ENCODE results near the gene UTP3. TPM values are rescaled to one million over a fixed set of nuclear protein-coding genes. Genes with fewer than 3 reads are reported as not detected.

The UTP3 gene
- total RNA-seq, 1 donor from 2014 or later = 28.6 TPM

DNA sequence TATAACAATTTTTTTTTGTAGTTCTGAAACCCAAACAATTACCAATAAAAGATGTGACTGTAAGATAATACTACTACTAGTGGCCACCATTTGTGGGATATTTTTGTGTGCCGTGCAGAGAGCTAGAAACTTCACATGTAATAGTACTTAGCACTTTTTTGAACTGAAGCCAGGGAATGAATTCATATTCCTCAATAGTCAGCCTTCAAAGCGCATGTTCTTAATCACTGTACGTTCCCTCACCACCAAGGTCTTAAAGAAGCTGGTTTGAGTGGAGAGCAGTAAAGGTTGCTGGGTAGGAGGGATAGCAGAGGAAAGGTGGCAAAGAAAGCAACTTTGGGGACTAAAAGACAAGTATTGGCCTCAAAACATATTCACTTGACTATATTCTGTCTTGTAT, 23.8 kb downstream of the UTP3 start:
- Mint-ChIP-seq H3K4me3 (ENCODE audit: unreplicated experiment) (no peak overlapping the region), H3K27ac (ENCODE audit: unreplicated experiment) (no peak overlapping the region), H3K9me3 (ENCODE audit: unreplicated experiment) (no peaks in the 10 kb centered on the region), H3K36me3 (ENCODE audit: low read depth, unreplicated experiment) (no peaks in the 10 kb centered on the region), H3K27me3 (ENCODE audit: unreplicated experiment) (no peaks in the 10 kb centered on the region), H3K4me1 (ENCODE audit: unreplicated experiment) (peaks cover 13% of the 10 kb centered on the region)
- no peak for DNase-seq (ENCODE audit: low spot score)
- TF ChIP-seq, protein P1, sequence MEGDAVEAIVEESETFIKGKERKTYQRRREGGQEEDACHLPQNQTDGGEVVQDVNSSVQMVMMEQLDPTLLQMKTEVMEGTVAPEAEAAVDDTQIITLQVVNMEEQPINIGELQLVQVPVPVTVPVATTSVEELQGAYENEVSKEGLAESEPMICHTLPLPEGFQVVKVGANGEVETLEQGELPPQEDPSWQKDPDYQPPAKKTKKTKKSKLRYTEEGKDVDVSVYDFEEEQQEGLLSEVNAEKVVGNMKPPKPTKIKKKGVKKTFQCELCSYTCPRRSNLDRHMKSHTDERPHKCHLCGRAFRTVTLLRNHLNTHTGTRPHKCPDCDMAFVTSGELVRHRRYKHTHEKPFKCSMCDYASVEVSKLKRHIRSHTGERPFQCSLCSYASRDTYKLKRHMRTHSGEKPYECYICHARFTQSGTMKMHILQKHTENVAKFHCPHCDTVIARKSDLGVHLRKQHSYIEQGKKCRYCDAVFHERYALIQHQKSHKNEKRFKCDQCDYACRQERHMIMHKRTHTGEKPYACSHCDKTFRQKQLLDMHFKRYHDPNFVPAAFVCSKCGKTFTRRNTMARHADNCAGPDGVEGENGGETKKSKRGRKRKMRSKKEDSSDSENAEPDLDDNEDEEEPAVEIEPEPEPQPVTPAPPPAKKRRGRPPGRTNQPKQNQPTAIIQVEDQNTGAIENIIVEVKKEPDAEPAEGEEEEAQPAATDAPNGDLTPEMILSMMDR (IDR thresholded peaks at IDR 0.05; ENCODE audit: unreplicated experiment) = no peak

DNA sequence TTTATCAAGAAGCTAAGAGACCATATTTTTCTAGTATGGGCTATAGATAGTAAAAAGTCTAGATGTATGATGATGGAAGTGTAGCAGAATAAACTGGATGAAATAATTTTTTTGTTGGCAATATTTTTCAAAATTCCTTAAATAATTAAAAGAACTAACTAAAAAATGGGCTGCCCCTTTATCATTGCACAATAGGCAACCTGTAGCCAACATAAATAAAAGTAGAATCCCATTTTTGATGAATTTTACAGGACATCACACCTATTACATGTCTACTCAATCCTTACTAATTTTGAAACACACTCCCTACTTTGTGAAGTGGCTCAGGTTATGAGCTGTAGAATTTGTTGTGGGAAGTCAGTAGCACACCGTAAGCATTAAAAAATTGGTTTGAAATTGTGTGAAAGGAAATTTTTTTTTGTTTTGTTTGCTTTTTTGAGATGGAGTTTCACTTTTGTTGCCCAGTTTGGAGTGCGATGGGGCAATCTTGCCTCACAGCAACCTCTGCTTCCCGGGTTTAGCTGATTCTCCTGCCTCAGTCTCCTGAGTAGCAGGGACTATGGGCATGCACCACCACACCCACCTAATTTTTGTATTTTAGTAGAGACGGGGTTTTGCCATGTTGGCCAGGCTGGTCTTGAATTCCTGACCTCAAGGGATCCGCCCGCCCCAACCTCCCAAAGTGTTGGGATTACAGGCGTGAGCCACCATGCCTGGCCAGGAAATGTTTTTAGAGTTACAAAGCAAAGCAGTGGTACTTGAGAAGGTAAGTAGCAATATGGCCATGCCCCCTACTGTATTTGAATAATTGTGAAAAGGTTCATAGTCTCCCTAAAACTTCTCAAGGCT, 24.5 kb downstream of the UTP3 start:
- Mint-ChIP-seq H3K4me3 (ENCODE audit: unreplicated experiment) (no peak overlapping the region), H3K27ac (ENCODE audit: unreplicated experiment) (no peak overlapping the region), H3K4me1 (ENCODE audit: unreplicated experiment) (peaks cover 13% of the 10 kb centered on the region), H3K9me3 (ENCODE audit: unreplicated experiment) (no peaks in the 10 kb centered on the region), H3K27me3 (ENCODE audit: unreplicated experiment) (no peaks in the 10 kb centered on the region), H3K36me3 (ENCODE audit: low read depth, unreplicated experiment) (no peaks in the 10 kb centered on the region)
- TF ChIP-seq, protein P1 (IDR thresholded peaks at IDR 0.05; ENCODE audit: unreplicated experiment) = no peak
- DNase-seq (ENCODE audit: low spot score) = no peak

DNA sequence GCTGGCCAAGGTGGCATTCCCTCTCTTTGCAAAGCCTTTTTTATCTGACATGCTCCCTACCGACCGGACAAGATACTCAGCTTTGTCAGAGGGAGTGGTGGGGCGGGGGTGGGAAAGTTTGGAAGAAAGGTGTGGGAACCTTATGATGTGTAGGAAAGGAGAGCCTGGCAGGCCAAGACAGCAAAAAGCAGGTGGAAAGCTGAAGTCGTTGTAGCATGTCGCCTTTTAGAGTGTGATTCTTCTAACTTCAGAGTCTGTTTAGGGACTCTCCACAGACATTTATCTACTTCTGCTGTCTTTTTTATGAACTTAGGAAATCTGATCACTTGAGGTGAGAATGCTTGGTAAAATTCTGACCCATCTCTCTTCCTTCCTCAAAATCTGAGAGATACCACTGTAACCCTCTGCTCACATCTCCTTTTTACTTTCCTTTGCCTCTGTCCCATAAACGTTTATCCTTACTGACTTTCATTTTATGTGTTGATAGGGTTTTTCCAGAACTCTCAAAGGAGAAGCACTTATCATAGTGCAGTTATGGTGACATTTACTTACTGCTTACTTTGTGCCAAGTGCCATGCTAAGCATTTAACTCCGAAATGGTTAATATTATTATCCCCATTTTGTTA, 25.2 kb downstream of the UTP3 start:
- no peak overlapping the region for H3K4me3 Mint-ChIP-seq (ENCODE audit: unreplicated experiment)
- no peaks in the 10 kb centered on the region for H3K27me3 Mint-ChIP-seq (ENCODE audit: unreplicated experiment)
- TF ChIP-seq, protein P1 (IDR thresholded peaks at IDR 0.05; ENCODE audit: unreplicated experiment) = no peak
- H3K4me1 Mint-ChIP-seq (ENCODE audit: unreplicated experiment) = peaks cover 13% of the 10 kb centered on the region
- H3K27ac Mint-ChIP-seq (ENCODE audit: unreplicated experiment) = no peak overlapping the region
- no peaks in the 10 kb centered on the region for H3K36me3 Mint-ChIP-seq (ENCODE audit: low read depth, unreplicated experiment)
- no peak for DNase-seq (ENCODE audit: low spot score)
- no peaks in the 10 kb centered on the region for H3K9me3 Mint-ChIP-seq (ENCODE audit: unreplicated experiment)

DNA sequence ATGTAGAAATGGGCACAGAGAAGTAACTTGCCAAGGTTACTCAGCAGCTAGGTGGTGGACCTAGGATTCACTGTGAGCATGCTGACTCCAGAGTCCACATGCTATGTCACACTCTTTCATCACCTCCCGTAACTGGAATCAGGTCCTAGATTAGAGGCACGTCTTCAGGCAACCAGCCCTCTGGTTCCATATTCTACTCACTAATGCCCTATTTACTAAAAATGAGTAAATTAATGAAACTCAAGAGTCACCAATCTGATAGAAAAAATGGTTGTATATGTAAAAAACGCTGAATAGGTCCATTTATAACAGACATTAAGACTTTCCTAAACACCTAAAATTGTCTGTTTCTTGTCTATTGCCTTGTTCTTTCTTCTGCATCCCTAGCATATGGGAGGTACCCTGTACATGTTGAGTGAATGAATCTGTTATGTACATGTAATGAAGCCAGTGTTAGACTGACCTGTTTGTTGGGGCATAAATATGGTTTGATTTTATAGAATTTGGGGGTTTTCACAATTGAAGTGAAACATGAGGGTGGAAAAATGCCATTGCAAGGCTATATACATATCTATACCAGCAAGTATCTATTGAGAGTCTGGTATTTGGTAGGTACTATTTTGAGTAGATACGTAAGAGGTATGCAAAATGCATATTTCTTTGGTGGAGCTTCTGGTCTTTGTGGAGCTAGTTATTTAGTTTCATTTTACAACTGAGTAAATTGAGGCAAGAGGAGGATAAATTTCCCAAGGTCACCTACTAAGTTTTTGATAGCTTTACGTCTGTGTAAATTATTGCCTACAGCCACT, 26.0 kb downstream of the UTP3 start:
- H3K9me3 Mint-ChIP-seq (ENCODE audit: unreplicated experiment) = no peaks in the 10 kb centered on the region
- no peaks in the 10 kb centered on the region for H3K27me3 Mint-ChIP-seq (ENCODE audit: unreplicated experiment)
- DNase-seq (ENCODE audit: low spot score) = no peak
- H3K36me3 Mint-ChIP-seq (ENCODE audit: low read depth, unreplicated experiment) = no peaks in the 10 kb centered on the region
- H3K4me3 Mint-ChIP-seq (ENCODE audit: unreplicated experiment) = peak overlapping the region; percentile 38
- TF ChIP-seq, protein P1 (IDR thresholded peaks at IDR 0.05; ENCODE audit: unreplicated experiment) = no peak
- peaks cover 13% of the 10 kb centered on the region for H3K4me1 Mint-ChIP-seq (ENCODE audit: unreplicated experiment)
- H3K27ac Mint-ChIP-seq (ENCODE audit: unreplicated experiment) = no peak overlapping the region
